GM23338 (cell line): Measurements from ENCODE around the gene C11orf91. TPM values are rescaled to one million over a fixed set of nuclear protein-coding genes. Genes with fewer than 3 reads are reported as not detected.
"Not testable (repeated sequence)": the region's sequence is repeated elsewhere in the genome, so short reads cannot be mapped to it uniquely, and the experiment has no call there.

Experiments
- ATAC-seq: fragments of 200-7000 bp; cut with Tn5 transposase; 3 replicates; pipeline ENCODE4 v1.9.1; 2020
- DNase-seq: peaks from one replicate; pipeline ENCODE4 v3.0.0-alpha.2; 2015; ENCODE audit warnings: low spot score
- H2AFZ ChIP-seq: fragments of 200-600 bp; sonication (generic); 2 replicates; pipeline ENCODE4 v1.8.0; 2016; ENCODE audit warnings: antibody characterized with exemption, mild to moderate bottlenecking, moderate library complexity
- H3F3A ChIP-seq: fragments of 200-600 bp; sonication (generic); replicated peaks from 2 replicates; pipeline ENCODE4 v1.8.0; 2017; ENCODE audit warnings: antibody characterized with exemption, mixed run types, low read depth
- H3K27ac ChIP-seq: fragments of 200-600 bp; sonication (generic); 2 replicates; pipeline ENCODE4 v1.6.1; 2016; ENCODE audit warnings: low read depth
- H3K27me3 ChIP-seq: fragments of 200-600 bp; sonication (generic); 2 replicates; pipeline ENCODE4 v1.8.0; 2016; ENCODE audit warnings: mild to moderate bottlenecking, mixed run types, moderate library complexity; ENCODE audit not compliant: insufficient read depth
- H3K36me3 ChIP-seq: fragments of 200-600 bp; sonication (generic); 2 replicates; pipeline ENCODE4 v1.8.0; 2016; ENCODE audit warnings: mild to moderate bottlenecking; ENCODE audit not compliant: insufficient read depth
- H3K4me1 ChIP-seq: fragments of 200-600 bp; sonication (generic); 2 replicates; pipeline ENCODE4 v1.8.0; 2016; ENCODE audit warnings: mild to moderate bottlenecking, moderate library complexity; ENCODE audit not compliant: insufficient read depth
- H3K4me2 ChIP-seq: fragments of 200-600 bp; sonication (generic); 2 replicates; pipeline ENCODE4 v1.7.1; 2017; ENCODE audit warnings: mixed run types
- H3K4me3 ChIP-seq: fragments of 200-600 bp; sonication (generic); 2 replicates; pipeline ENCODE4 v1.6.1; 2016; ENCODE audit warnings: mixed run types
- H3K79me2 ChIP-seq: fragments of 200-600 bp; sonication (generic); replicated peaks from 2 replicates; pipeline ENCODE4 v1.8.0; 2017; ENCODE audit warnings: mild to moderate bottlenecking; ENCODE audit not compliant: insufficient read depth
- H3K9me2 ChIP-seq: fragments of 200-600 bp; sonication (generic); 2 replicates; pipeline ENCODE4 v1.8.0; 2017; ENCODE audit not compliant: insufficient read depth
- H4K20me1 ChIP-seq: fragments of 200-600 bp; sonication (generic); replicated peaks from 2 replicates; pipeline ENCODE4 v1.8.0; 2017; ENCODE audit warnings: mild to moderate bottlenecking; ENCODE audit not compliant: insufficient read depth
- H3K27ac Mint-ChIP-seq: 2 replicates; pipeline ENCODE4 v1.8.0; 2020; ENCODE audit warnings: inconsistent platforms, mild to moderate bottlenecking, moderate library complexity, mixed read lengths
- H3K27me3 Mint-ChIP-seq: 3 replicates; pipeline ENCODE4 v1.8.0; 2022; ENCODE audit warnings: low read depth, mild to moderate bottlenecking, moderate library complexity, mixed read lengths, inconsistent platforms; ENCODE audit not compliant: insufficient read depth, poor library complexity
- H3K36me3 Mint-ChIP-seq: 3 replicates; pipeline ENCODE4 v1.8.0; 2021; ENCODE audit warnings: low read depth, mild to moderate bottlenecking, inconsistent platforms, moderate library complexity, mixed read lengths
- H3K4me1 Mint-ChIP-seq: 3 replicates; pipeline ENCODE4 v1.8.0; 2020; ENCODE audit warnings: mild to moderate bottlenecking, inconsistent platforms, mixed read lengths
- H3K4me3 Mint-ChIP-seq: 3 replicates; pipeline ENCODE4 v1.8.0; 2021; ENCODE audit warnings: moderate library complexity, mild to moderate bottlenecking, inconsistent platforms, mixed read lengths
- H3K9me3 Mint-ChIP-seq: 3 replicates; pipeline ENCODE4 v1.8.0; 2020; ENCODE audit warnings: moderate library complexity, mild to moderate bottlenecking, inconsistent platforms, mixed read lengths
- CREB1 ChIP-seq: fragments of 250-450 bp; sonication (Bioruptor Pico); IDR thresholded peaks from 2 replicates; pipeline ENCODE4 v1.5.0; 2020; ENCODE audit warnings: low read depth, mild to moderate bottlenecking, moderate library complexity
- POLR2AphosphoS5 ChIP-seq: IDR thresholded peaks from 2 replicates; pipeline ENCODE4 v1.6.1; 2016; ENCODE audit warnings: antibody characterized with exemption, low read depth
- ZNF331 ChIP-seq: fragments of 250-450 bp; sonication (Bioruptor Pico); IDR thresholded peaks from 2 replicates; pipeline ENCODE4 v1.5.0; 2020; ENCODE audit warnings: low read depth, mild to moderate bottlenecking, moderate library complexity
- polyA plus RNA-seq: library from polyadenylated mRNA; unstranded; fragments of >200 nt; fragmentation: Nextera tagmentation; extraction: Ambion mirVana; gene quantifications from 2 replicates; pipeline ENCODE4 v1.2.1, GENCODE V29; 2016
- total RNA-seq: library from RNA; depleted of rRNA; stranded (reverse); fragments of >200 nt; shearing (Covaris generic); gene quantifications from 2 replicates; pipeline ENCODE4 v1.2.3, GENCODE V29; 2014
- TF ChIP-seq, protein P1 (sequence below): IDR thresholded peaks from 2 replicates; pipeline ENCODE4 v1.6.1; 2016; ENCODE audit warnings: antibody characterized with exemption
- TF ChIP-seq, protein P2 (sequence below), 2 experiments: fragments of 200-600 bp in 1 of 2; sonication (generic) in 1 of 2; conservative IDR thresholded peaks; 2 replicates each; pipeline versions ENCODE4 v1.5.1 to v1.6.1; 2016 to 2017; ENCODE audit warnings: antibody characterized with exemption in 2 of 2, low read depth in 2 of 2, mild to moderate bottlenecking in 2 of 2, moderate library complexity in 1 of 2
- TF ChIP-seq, protein P3 (sequence below): IDR thresholded peaks from one replicate; pipeline ENCODE4 v1.6.1; 2018; ENCODE audit warnings: antibody characterized with exemption; ENCODE audit not compliant: unreplicated experiment

Gene C11orf91
- total and polyA plus RNA-seq, 2 experiments from 2014 or later = not detected

DNA sequence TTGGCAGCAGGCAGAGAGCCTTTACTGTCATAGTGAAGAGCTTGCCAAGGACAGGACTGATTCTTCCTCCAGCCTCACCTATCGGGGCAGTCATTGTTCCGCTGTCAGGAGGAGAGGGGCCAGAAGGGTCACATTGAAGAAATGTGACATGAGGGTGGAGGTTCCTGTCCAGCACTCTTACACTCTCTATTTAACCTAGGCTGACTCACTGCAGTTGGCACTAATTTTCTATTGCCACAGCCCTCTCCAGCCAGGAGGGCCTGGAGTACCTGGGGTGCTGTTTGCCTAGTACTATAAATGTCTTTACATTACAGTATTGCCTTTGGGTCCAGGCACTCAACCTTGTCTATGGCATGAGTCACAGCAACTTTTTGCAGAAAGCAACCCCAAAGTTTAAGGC, 7.2 kb upstream of the C11orf91 start:
- H3K4me1 Mint-ChIP-seq = peaks cover 14% of the 10 kb centered on the region; the same call in 2 of the 3 replicates
- H2AFZ ChIP-seq, H3K4me2 ChIP-seq, H3K9me3 Mint-ChIP-seq, H3K79me2 ChIP-seq, H3K4me1 ChIP-seq, H3K27ac ChIP-seq, H3K27me3 ChIP-seq, H3K4me3 ChIP-seq, H3F3A ChIP-seq, H3K36me3 Mint-ChIP-seq, H3K27ac Mint-ChIP-seq, ATAC-seq, DNase-seq, H3K36me3 ChIP-seq, H3K9me2 ChIP-seq, H3K27me3 Mint-ChIP-seq, H3K4me3 Mint-ChIP-seq, H4K20me1 ChIP-seq: not testable (repeated sequence)

DNA sequence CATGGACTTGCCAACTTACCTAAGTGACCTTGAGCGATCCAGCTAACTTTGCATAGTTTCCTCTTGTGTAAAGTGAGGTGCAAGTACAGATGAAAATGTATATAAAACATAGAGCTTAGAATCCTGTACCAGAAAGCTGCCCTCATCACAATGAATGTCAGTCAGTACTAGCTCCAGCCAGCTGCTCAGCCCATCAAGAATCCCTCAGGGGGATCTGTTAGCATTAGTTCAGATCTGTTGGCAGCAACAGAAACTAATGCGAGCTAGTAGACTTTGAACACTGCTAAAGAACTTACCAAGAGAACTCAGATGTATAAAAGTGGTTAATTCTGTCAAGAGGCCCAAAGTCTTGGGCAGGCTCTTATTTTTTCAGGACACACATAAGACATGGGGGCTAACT, 6.3 kb upstream of the C11orf91 start:
- H3K9me2 ChIP-seq = no peaks in the 10 kb centered on the region
- no peaks in the 10 kb centered on the region for H3K79me2 ChIP-seq
- H3K27ac ChIP-seq = no peak overlapping the region
- Mint-ChIP-seq H3K4me3 (no peak overlapping the region), H3K9me3 (no peaks in the 10 kb centered on the region), H3K27me3 (peaks cover 3% of the 10 kb centered on the region), H3K36me3 (peaks cover 9% of the 10 kb centered on the region; the same call in 2 of the 3 replicates), H3K4me1 (peaks cover 14% of the 10 kb centered on the region; the same call in 2 of the 3 replicates), H3K27ac (no peak overlapping the region)
- TF ChIP-seq, protein P1, sequence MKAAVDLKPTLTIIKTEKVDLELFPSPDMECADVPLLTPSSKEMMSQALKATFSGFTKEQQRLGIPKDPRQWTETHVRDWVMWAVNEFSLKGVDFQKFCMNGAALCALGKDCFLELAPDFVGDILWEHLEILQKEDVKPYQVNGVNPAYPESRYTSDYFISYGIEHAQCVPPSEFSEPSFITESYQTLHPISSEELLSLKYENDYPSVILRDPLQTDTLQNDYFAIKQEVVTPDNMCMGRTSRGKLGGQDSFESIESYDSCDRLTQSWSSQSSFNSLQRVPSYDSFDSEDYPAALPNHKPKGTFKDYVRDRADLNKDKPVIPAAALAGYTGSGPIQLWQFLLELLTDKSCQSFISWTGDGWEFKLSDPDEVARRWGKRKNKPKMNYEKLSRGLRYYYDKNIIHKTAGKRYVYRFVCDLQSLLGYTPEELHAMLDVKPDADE = no peak
- no peak overlapping the region for H2AFZ ChIP-seq
- H3K4me1 ChIP-seq = peaks cover 10% of the 10 kb centered on the region; the same call in 1 of the 2 replicates
- no peak for ATAC-seq
- no peak for DNase-seq
- H3F3A ChIP-seq = no peaks in the 10 kb centered on the region
- no peaks in the 10 kb centered on the region for H4K20me1 ChIP-seq
- no peaks in the 10 kb centered on the region for H3K27me3 ChIP-seq
- no peak overlapping the region for H3K4me2 ChIP-seq
- no peak overlapping the region for H3K4me3 ChIP-seq
- H3K36me3 ChIP-seq = peaks cover 7% of the 10 kb centered on the region; the same call in 1 of the 2 replicates

DNA sequence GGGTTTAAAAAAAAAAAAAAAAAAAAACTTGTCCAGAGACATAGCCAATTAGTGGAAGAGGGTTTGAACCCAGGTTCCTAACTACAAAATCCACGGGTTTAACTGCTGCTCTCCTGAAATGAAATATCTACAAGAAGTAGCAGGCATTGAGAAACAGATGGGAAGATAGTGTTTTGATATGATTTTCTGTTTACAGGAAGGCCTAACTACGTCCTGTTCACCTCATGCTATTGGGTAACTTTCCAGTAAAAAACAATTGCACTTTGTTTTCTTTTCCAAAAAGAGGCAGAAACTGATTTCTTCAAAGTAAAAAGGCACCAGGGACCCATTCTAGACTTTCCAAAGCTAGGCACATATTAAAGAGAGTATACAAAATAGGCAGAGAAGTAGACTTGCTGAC, 5.9 kb upstream of the C11orf91 start:
- DNase-seq (no peak), ATAC-seq (no peak)
- Mint-ChIP-seq H3K27me3 (peaks cover 3% of the 10 kb centered on the region), H3K36me3 (peaks cover 9% of the 10 kb centered on the region; the same call in 2 of the 3 replicates), H3K4me3 (no peak overlapping the region), H3K4me1 (peaks cover 15% of the 10 kb centered on the region; the same call in 2 of the 3 replicates), H3K27ac (no peak overlapping the region), H3K9me3 (no peaks in the 10 kb centered on the region)
- Histone ChIP-seq H3K9me2 (no peaks in the 10 kb centered on the region), H3K4me3 (no peak overlapping the region), H4K20me1 (no peaks in the 10 kb centered on the region), H3K79me2 (no peaks in the 10 kb centered on the region), H3K27me3 (no peaks in the 10 kb centered on the region), H3K4me2 (no peak overlapping the region), H3F3A (no peaks in the 10 kb centered on the region), H2AFZ (no peak overlapping the region), H3K27ac (no peak overlapping the region), H3K36me3 (peaks cover 7% of the 10 kb centered on the region; the same call in 1 of the 2 replicates), H3K4me1 (peaks cover 12% of the 10 kb centered on the region)
- TF ChIP-seq, protein P1 = no peak
- TF ChIP-seq POLR2AphosphoS5 (no peak), ZNF331 (CRISPR knock-in tag) (no peak), CREB1 (CRISPR knock-in tag) (no peak)
- TF ChIP-seq, protein P2, sequence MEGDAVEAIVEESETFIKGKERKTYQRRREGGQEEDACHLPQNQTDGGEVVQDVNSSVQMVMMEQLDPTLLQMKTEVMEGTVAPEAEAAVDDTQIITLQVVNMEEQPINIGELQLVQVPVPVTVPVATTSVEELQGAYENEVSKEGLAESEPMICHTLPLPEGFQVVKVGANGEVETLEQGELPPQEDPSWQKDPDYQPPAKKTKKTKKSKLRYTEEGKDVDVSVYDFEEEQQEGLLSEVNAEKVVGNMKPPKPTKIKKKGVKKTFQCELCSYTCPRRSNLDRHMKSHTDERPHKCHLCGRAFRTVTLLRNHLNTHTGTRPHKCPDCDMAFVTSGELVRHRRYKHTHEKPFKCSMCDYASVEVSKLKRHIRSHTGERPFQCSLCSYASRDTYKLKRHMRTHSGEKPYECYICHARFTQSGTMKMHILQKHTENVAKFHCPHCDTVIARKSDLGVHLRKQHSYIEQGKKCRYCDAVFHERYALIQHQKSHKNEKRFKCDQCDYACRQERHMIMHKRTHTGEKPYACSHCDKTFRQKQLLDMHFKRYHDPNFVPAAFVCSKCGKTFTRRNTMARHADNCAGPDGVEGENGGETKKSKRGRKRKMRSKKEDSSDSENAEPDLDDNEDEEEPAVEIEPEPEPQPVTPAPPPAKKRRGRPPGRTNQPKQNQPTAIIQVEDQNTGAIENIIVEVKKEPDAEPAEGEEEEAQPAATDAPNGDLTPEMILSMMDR (conservative IDR thresholded peaks at IDR 0.05; ENCODE audit: low read depth in 2 of 2) = no peak
- TF ChIP-seq, protein P3, sequence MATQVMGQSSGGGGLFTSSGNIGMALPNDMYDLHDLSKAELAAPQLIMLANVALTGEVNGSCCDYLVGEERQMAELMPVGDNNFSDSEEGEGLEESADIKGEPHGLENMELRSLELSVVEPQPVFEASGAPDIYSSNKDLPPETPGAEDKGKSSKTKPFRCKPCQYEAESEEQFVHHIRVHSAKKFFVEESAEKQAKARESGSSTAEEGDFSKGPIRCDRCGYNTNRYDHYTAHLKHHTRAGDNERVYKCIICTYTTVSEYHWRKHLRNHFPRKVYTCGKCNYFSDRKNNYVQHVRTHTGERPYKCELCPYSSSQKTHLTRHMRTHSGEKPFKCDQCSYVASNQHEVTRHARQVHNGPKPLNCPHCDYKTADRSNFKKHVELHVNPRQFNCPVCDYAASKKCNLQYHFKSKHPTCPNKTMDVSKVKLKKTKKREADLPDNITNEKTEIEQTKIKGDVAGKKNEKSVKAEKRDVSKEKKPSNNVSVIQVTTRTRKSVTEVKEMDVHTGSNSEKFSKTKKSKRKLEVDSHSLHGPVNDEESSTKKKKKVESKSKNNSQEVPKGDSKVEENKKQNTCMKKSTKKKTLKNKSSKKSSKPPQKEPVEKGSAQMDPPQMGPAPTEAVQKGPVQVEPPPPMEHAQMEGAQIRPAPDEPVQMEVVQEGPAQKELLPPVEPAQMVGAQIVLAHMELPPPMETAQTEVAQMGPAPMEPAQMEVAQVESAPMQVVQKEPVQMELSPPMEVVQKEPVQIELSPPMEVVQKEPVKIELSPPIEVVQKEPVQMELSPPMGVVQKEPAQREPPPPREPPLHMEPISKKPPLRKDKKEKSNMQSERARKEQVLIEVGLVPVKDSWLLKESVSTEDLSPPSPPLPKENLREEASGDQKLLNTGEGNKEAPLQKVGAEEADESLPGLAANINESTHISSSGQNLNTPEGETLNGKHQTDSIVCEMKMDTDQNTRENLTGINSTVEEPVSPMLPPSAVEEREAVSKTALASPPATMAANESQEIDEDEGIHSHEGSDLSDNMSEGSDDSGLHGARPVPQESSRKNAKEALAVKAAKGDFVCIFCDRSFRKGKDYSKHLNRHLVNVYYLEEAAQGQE = no peak
